OCI-M2 (cell line): ENCODE results near the gene SLC35D1.
A peak's percentile ranks its signal among the peaks of the same experiment; 100 is the strongest.
"Not testable (repeated sequence)": the region's sequence is repeated elsewhere in the genome, so short reads cannot be mapped to it uniquely, and the experiment has no call there.

Experiments
- DNase-seq: peaks from one replicate; lab custom pipeline; 2025; ENCODE audit not compliant: unreplicated experiment; lab: John Stamatoyannopoulos, UW

The SLC35D1 gene

GRCh38 chr1:67053785-67054772, at the start of gene SLC35D1:
Gene SLC35D1 (minus strand): TSS chr1:67054148. CDS start chr1:67054013, 135 bp downstream.
- DNase-seq, result peak; percentile 21

- DNase-seq, result no peak
Observed at GRCh38 chr1:67103548-67103947, 49.6 kb upstream of the SLC35D1 start.

GRCh38 chr1:67100833-67101232, 46.9 kb upstream of the SLC35D1 start:
- no peak for DNase-seq

GRCh38 chr1:67097305-67097704, 43.4 kb upstream of the SLC35D1 start:
- no peak for DNase-seq

DNA sequence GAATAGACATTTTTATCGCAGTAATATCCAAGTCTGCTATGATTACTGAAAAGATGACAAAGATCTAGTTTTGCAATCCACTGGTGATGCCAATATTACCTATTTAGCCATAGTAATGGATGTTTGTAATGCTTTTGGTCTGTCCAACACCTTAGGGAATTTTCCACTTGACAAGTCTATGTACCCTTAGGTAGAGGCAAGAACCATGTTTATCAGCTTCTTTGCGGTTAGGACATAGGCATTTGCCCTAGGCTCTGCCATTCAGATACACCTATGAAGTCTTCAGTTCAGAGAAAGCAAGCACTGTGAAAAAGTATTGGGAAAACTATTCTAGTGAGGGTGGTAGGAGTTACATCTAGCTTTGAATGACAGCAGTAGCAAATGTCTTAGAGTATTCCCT, 40.2 kb upstream of the SLC35D1 start:
- no peak for DNase-seq

GRCh38 chr1:67089685-67090208, 35.8 kb upstream of the SLC35D1 start:
- no peak for DNase-seq

GRCh38 chr1:67088440-67088839, 34.5 kb upstream of the SLC35D1 start:
- no peak for DNase-seq

- DNase-seq, result no peak
Observed at GRCh38 chr1:67085326-67085725, 31.4 kb upstream of the SLC35D1 start.

- no peak for DNase-seq
Observed at GRCh38 chr1:67084765-67085318, 30.9 kb upstream of the SLC35D1 start.

GRCh38 chr1:67078291-67078690, 24.3 kb upstream of the SLC35D1 start:
- DNase-seq, result no peak

GRCh38 chr1:67077593-67077992, 23.6 kb upstream of the SLC35D1 start:
- DNase-seq, result no peak

DNA sequence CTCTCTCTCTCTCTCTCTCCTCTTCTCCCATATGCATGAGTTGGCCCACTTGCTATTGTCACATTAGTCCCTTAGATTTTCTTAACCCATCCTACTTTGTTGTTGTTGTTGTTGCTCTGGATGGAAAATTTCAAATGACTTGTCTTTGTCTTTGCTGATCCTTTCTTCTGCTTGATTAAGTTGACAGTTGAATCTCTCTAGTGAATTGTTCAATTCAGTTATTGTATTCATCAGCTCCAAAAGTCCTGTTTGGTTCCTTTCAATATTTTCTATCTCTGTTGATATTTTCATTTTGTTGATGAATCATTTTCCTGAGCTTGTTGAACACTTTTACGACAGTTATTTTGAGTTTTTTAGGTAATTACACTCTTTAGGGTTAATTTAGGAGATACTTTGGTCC, 18.8 kb upstream of the SLC35D1 start:
- DNase-seq, result no peak

DNA sequence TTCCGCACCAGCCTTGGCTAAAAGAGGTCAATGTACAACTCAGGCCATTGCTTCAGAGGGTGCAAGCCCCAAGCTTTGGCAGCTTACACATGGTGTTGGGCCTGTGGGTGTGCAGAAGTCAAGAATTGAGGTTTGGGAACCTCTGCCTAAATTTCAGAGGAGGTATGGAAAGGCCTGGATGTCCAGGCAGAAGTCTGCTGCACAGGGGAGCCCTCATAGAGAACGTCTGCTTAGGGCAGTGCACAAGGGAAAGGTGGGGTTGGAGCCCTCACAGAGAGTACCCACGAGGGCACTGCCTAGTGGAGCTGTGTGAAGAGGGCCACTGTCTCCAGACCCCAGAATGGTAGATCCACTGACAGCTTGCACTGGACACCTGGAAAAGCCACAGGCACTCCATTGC, 13.7 kb upstream of the SLC35D1 start:
- not testable (repeated sequence) for DNase-seq

DNA sequence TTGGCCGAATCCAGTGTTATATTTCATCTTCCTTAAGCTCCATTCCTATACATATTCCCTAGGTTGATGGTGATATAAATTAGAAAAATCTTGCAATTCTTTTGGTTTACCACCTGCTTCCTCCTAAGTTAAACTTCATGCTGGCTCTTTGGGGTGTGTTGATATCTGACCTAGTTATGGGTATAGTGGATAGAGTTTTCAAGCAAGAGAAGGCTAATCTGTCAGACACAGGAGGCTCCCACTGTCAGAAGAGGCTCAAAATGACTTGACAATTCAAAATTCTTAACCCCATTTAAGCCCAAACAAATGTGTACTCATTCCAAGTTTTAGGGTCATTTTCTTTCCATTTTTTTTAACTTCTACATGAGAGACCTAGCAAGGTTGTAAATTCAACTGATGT, 8.5 kb upstream of the SLC35D1 start:
- DNase-seq, result no peak

- no peak for DNase-seq
Observed at GRCh38 chr1:67061266-67061665, 7.3 kb upstream of the SLC35D1 start.

GRCh38 chr1:67060811-67061218, 6.9 kb upstream of the SLC35D1 start:
- no peak for DNase-seq

DNA sequence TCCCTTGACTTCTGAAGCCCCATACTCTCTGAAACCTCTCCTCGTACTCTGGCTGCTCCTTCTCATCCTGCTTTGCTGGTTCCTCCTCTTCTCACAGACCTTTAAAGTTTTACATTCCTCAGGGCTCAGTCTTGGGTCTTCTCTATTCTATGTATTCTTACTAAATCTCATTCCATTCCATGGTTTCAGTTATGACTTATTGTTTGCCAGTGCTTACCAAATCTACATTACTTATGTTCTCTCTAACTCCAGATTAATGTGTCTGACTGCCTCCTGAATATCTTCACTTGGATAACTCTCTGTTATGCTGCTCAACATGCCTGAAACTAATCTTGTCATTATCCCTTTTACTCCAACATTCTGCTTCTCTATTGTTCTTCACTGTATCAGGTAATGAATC, 5.4 kb upstream of the SLC35D1 start:
- no peak for DNase-seq

DNA sequence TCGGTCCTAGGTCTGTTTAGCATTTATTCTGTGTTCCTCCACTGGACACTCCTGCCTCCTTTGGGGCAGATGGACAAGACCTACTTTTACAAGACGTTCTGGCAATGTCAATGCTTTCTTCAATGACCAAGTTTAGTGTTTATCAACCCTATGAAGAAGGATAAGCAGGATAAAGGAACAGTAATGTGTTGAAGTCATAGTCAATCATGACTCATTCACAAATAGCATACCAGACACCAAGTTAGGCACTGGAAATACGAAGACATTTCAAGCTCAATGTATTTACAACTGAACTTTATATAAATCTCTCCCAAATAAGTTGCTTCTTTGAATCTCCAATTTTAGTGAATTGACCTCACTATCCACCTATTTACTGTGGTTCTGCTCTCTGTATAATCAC, 4.8 kb upstream of the SLC35D1 start:
- no peak for DNase-seq

DNA sequence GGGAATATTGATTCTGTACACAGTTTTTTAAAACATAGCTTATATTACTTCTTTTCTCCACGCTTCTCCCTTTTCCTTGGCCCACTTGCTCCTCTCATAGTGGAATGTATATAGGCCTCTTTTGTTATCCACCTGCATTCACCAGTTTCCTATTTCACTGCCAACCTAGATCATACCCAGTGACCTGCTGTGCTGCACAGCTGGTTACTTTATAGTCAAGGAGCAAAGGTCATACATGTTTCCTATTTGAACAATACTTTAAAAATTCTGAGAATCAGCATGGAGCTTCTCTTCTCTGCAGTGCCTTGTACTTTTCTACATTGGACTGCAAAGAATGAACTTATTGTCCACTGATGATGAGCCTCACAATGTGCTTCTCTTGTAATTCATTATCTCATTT, 4.3 kb upstream of the SLC35D1 start:
- DNase-seq, result no peak

DNA sequence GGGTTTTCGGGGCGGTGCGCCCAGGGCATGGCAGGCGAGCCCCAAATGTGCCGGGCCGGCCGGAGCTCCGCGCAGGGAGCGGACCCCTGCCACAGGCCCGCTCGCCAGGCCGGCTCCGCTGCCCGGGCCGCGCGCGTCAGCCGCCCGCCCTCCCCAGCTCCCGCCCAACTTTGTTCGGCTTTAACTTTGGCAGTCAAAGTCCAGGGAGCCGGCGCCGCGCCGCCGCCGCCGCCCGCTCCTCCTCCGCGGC, 488 bp downstream of the SLC35D1 start:
- DNase-seq, result no peak

DNA sequence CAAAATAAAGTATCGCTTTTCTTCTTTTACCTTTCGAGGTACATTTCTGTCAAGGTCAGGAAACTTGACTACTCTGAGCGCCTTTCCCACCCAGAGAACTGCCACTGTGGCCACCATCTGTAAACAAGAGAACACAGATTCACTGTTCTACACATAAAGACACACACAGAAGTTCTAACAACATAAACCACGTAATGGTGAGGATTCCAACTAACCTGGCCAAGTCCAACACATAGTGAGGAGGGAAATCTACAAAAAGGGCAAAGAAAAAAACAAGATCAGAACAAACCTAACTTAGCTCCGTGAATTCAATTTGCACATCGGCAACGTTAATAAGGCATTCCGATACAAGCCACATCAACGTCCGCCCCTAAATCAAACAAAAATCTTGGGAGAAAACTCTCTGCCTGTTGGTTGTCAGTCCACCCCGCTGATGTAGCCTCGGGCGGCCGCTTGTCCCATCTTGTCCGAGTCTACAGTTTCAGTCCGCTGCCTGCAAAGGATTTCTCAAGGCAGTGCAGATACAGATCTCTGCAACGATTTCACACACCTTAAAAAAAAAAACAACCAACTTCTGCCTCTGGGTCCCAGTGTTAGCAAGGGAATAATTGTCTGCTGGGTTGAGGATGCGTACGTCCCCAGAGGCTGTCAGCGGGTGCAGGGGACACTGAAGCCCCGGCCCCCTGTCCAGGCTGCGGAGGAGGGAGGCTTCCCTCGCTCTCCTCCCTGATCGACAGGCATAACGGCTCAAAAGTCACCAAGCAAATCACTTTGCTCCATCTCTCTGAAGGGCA, 1.0 kb downstream of the SLC35D1 start:
- DNase-seq, result no peak

- no peak for DNase-seq
Observed at GRCh38 chr1:67051196-67051595, 2.8 kb downstream of the SLC35D1 start.
